LoVo (cell line): ENCODE data around the gene TCF12.

ENCODE experiments used
- DNase-seq: peaks from one replicate; pipeline ENCODE4 v3.0.0-alpha.2; 2016; ENCODE audit warnings: low spot score

Gene TCF12

GRCh38 chr15:56918046-56918938, at the start of gene TCF12:
Gene TCF12 (plus strand): TSS chr15:56918644. CDS start chr15:56919914, 1,270 bp downstream.
- peak; percentile 95 for DNase-seq

GRCh38 chr15:56869573-56869972, 48.9 kb upstream of the TCF12 start:
- DNase-seq, result no peak

GRCh38 chr15:56871185-56871584, 47.3 kb upstream of the TCF12 start:
- DNase-seq, result peak; percentile 53

GRCh38 chr15:56871867-56872266, 46.6 kb upstream of the TCF12 start:
- no peak for DNase-seq

GRCh38 chr15:56877255-56877970, 41.0 kb upstream of the TCF12 start:
- DNase-seq, result no peak

GRCh38 chr15:56879502-56879901, 38.9 kb upstream of the TCF12 start:
- DNase-seq, result no peak

- DNase-seq, result no peak
Observed at GRCh38 chr15:56883088-56883487, 35.4 kb upstream of the TCF12 start.

- no peak for DNase-seq
Observed at GRCh38 chr15:56886363-56886931, 32.0 kb upstream of the TCF12 start.

- DNase-seq, result peak; percentile 99
Observed at GRCh38 chr15:56886932-56887781, 31.3 kb upstream of the TCF12 start.

- DNase-seq, result no peak
Observed at GRCh38 chr15:56887782-56888438, 30.5 kb upstream of the TCF12 start.

- DNase-seq, result no peak
Observed at GRCh38 chr15:56890038-56890437, 28.4 kb upstream of the TCF12 start.

GRCh38 chr15:56891852-56892440, 26.5 kb upstream of the TCF12 start:
- no peak for DNase-seq

GRCh38 chr15:56892659-56893363, 25.6 kb upstream of the TCF12 start:
- DNase-seq, result no peak

- no peak for DNase-seq
Observed at GRCh38 chr15:56893364-56893678, 25.1 kb upstream of the TCF12 start.

GRCh38 chr15:56894601-56895000, 23.8 kb upstream of the TCF12 start:
- DNase-seq, result no peak

GRCh38 chr15:56901931-56902330, 16.5 kb upstream of the TCF12 start:
- no peak for DNase-seq

- no peak for DNase-seq
Observed at GRCh38 chr15:56906766-56907165, 11.7 kb upstream of the TCF12 start.

GRCh38 chr15:56910801-56911200, 7.6 kb upstream of the TCF12 start:
- DNase-seq, result no peak

- DNase-seq, result no peak
Observed at GRCh38 chr15:56913241-56913640, 5.2 kb upstream of the TCF12 start.

- no peak for DNase-seq
Observed at GRCh38 chr15:56913670-56914069, 4.8 kb upstream of the TCF12 start.

GRCh38 chr15:56915888-56916287, 2.6 kb upstream of the TCF12 start:
- no peak for DNase-seq
